Measurements from ENCODE around the gene TMOD2.

The TMOD2 gene

GRCh38 chr15:51749307-51749706 lies 2.1 kb upstream of the TMOD2 start:
- no peak overlapping the region for H3K4me3 ChIP-seq (ENCODE audit: low read depth, low read length)
- DNase-seq (ENCODE audit: low read depth) = no peak
- TF ChIP-seq, protein P1, sequence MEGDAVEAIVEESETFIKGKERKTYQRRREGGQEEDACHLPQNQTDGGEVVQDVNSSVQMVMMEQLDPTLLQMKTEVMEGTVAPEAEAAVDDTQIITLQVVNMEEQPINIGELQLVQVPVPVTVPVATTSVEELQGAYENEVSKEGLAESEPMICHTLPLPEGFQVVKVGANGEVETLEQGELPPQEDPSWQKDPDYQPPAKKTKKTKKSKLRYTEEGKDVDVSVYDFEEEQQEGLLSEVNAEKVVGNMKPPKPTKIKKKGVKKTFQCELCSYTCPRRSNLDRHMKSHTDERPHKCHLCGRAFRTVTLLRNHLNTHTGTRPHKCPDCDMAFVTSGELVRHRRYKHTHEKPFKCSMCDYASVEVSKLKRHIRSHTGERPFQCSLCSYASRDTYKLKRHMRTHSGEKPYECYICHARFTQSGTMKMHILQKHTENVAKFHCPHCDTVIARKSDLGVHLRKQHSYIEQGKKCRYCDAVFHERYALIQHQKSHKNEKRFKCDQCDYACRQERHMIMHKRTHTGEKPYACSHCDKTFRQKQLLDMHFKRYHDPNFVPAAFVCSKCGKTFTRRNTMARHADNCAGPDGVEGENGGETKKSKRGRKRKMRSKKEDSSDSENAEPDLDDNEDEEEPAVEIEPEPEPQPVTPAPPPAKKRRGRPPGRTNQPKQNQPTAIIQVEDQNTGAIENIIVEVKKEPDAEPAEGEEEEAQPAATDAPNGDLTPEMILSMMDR (IDR thresholded peaks at IDR 0.05; ENCODE audit: insufficient read depth, low read depth, low read length, missing control alignments) = no peak

GRCh38 chr15:51750186-51750585 lies 1.2 kb upstream of the TMOD2 start:
- TF ChIP-seq, protein P1 (IDR thresholded peaks at IDR 0.05; ENCODE audit: insufficient read depth, low read depth, low read length, missing control alignments) = no peak
- H3K4me3 ChIP-seq (ENCODE audit: low read depth, low read length) = no peak overlapping the region
- no peak for DNase-seq (ENCODE audit: low read depth)

DNA sequence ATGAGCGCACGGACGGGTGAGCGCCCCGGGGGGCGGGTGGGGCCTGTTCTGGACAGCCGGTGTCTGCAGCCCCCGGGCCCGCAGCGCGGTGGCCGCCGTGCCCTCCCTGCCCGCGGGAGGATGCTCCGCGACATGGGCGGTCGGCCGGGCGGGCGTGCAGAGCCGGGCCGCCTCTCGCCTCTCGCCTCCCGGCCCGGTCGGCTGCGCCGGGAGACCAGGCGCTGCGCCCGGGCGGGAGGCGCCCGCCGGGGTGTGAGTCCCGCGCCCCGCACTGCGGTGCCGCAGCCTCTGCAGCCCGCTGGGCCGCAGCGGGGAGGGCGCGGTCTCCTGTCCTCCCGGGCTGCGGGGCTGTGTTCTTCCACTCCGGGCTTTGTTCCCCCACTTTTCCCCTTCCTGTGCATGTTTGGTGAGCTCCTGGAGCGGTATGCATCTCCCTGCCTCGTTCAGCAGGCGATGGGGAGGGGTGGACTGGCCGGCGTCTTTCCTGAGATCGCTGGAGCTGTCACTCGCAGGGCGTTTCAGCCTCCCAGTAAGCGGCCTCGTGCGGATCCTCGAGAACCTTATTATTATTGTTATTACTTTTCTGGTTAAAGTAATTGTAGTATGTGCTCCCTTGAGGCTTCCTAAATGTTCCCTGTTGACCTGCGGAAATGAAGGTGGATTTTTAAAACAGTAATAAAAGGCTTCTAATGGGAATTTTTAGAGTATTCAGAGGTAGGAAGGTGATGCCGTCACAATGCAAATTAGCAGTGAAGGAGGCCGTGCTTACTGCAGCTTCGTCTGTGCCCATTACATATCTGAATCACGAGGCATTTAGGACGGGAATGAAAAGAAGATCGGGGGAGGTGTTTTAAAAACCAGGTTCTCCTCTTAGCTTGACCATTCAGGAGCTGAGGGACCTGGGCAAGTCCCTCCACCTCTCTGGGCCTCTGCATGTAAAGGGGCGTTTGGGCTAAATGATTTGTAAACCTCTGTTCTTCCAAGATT lies 593 bp downstream of the TMOD2 start:
- H3K4me3 ChIP-seq (ENCODE audit: low read depth, low read length) = peak overlapping the region; percentile 35
- DNase-seq (ENCODE audit: low read depth) = peak; percentile 49
- TF ChIP-seq, protein P1 (IDR thresholded peaks at IDR 0.05; ENCODE audit: insufficient read depth, low read depth, low read length, missing control alignments) = no peak

GRCh38 chr15:51752888-51753287 lies 1.5 kb downstream of the TMOD2 start:
- H3K4me3 ChIP-seq (ENCODE audit: low read depth, low read length) = no peak overlapping the region
- DNase-seq (ENCODE audit: low read depth) = no peak
- TF ChIP-seq, protein P1 (IDR thresholded peaks at IDR 0.05; ENCODE audit: insufficient read depth, low read depth, low read length, missing control alignments) = no peak

- TF ChIP-seq, protein P1 (IDR thresholded peaks at IDR 0.05; ENCODE audit: insufficient read depth, low read depth, low read length, missing control alignments) = no peak
- H3K4me3 ChIP-seq (ENCODE audit: low read depth, low read length) = no peak overlapping the region
- no peak for DNase-seq (ENCODE audit: low read depth)
Measured at GRCh38 chr15:51754267-51754666, 2.9 kb downstream of the TMOD2 start.

- H3K4me3 ChIP-seq (ENCODE audit: low read depth, low read length) = no peak overlapping the region
- no peak for DNase-seq (ENCODE audit: low read depth)
- TF ChIP-seq, protein P1 (IDR thresholded peaks at IDR 0.05; ENCODE audit: insufficient read depth, low read depth, low read length, missing control alignments) = no peak
Measured at GRCh38 chr15:51755790-51756189, 4.4 kb downstream of the TMOD2 start.

Measured in GM12865 (cell line).